Fibroblast of skin of left biceps (primary cell): ENCODE data around the gene EIF4A3.

Source experiments
- DNase-seq, 2 experiments: peaks; one replicate each; pipeline ENCODE4 v3.0.0-alpha.2; 2013; ENCODE audit warnings: low read depth in 2 of 2

Gene EIF4A3

DNA sequence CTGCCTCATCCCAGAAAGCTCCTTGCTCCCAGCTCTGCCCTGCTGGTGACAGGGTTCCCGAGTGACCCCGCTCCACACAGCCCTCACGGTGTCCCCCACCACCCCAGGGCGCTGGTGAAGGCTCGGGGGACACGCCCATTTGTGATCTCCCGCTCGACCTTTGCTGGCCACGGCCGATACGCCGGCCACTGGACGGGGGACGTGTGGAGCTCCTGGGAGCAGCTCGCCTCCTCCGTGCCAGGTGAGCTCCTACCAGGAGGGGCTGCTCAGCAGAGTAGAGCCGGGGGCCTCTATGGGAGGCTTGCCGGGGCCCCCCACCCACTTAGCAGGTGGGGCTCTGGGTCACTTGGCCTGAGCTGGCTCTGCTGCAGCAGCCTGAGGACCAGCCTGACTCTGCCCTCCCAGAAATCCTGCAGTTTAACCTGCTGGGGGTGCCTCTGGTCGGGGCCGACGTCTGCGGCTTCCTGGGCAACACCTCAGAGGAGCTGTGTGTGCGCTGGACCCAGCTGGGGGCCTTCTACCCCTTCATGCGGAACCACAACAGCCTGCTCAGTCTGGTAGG is 34.4 kb downstream of the EIF4A3 start:
- no peak for DNase-seq

DNA sequence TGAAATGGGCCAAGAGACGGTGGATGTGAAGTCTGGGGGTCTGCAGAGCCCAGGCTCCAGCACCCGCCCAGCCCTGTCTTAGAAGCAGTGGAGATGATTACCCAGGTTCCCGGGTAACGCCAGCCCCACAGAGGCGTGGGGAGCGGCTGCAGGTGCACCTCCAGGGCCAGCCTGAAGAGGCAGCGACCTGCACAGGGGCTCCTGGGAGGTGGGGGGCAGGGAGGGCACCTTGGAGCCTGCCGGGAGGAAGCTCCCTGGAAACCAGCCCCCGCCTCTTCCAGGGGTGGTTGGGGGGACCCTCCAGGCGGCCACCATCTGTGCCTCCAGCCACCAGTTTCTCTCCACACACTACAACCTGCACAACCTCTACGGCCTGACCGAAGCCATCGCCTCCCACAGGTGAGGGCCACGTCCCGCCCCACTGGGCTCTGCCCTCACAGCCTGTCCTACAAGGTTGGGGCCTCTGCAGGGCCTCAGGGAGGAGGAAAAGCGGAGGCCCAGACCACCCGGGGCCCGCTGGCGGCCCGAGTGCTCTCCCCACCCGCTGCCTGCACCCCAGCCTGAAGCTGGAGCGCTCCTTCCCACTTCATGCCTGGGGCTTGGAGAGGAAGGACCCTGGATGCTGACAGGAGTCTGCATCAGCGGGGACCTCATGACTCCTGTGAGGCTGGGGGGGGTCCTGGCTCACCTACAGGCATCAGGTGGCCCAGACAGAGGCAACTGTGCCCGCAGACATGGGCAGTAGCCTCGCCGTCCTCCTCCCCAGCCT is 35.0 kb downstream of the EIF4A3 start:
- DNase-seq = no peak

- DNase-seq = no peak
Observed at GRCh38 chr17:80110927-80111701, 35.8 kb downstream of the EIF4A3 start.

- no peak for DNase-seq
Observed at GRCh38 chr17:80110447-80110812, 36.5 kb downstream of the EIF4A3 start.

- DNase-seq = no peak
Observed at GRCh38 chr17:80109713-80110446, 37.0 kb downstream of the EIF4A3 start.

DNA sequence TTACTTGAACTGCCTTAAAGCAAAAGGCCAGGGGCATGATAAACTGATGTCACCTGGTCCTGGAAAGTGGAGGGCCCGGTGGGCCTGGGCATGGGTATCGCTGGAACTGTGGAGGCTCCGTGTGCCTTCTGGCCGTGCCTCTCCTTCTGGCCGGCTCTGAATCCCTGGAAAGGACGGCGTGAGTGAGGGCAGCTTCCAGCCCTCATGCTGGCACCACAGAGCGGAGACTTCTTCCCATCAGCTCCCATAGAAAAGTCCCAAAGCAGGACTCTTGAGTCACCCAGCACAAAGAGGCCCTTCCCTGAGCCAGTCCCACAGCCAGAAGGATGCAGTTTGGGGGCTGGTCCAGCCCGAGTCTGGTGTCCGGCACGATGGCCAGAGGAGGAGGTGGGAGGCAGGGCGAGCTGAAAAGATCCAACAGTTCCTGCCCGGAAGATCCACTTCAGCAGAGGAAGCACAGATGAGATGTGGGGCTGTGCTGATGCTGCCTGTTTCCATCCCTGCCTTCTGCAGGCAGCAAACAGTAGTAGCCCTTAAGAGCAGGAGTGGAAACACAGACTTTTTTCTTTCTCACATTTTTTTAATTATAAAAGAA is 37.8 kb downstream of the EIF4A3 start:
- DNase-seq = no peak

GRCh38 chr17:80108036-80108971 is 38.6 kb downstream of the EIF4A3 start:
- no peak for DNase-seq

DNA sequence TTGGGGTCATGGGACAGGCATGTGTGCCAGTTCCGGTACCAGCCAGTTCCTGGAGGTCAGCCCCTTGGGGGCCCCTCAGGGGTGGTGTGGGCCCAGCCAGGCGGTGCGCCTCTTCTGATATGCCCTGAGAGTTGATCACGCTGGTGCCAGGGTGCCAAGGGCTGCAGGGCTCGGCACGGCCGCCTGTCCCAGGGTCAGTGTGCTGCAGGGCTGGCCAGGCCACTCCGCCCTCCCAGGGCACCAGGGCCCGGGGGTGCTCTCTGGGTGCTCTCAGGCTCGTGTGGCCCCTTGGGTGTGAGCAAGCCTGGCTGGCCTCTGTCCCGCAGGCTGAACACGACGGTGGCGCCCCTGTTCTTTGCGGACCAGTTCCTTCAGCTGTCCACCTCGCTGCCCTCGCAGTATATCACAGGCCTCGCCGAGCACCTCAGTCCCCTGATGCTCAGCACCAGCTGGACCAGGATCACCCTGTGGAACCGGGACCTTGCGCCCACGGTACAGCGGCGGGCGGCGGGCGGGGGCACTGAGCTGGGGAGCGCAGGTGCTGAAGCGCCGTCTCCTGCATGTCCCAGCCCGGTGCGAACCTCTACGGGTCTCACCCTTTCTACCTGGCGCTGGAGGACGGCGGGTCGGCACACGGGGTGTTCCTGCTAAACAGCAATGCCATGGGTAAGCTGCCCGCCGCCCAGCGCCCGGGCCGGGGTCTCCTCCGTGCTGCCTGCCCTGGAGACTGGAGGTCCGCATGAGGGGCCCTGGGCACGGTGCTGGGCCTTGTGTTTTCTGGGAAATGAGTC is 39.5 kb downstream of the EIF4A3 start:
- DNase-seq = no peak

DNA sequence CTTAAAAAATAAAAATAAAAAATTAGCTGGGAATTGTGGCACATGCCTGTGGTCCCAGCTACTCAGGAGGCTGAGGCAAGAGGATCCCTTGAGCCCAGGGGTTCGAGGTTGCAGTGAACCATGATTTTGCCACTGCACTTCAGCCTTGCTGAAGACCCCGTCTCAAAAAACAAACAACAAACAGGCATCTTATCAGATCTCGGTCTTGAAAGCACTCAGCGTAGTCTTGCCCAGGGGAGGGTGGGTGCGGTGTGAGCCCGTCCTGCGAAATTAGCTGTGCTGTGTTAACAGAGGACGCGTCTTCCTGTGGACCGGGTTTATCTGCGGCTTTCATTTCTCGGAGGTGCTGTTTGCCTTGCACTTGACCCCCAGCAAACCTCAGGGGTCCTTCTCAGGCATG is 40.2 kb downstream of the EIF4A3 start:
- DNase-seq = no peak

- no peak for DNase-seq
Observed at GRCh38 chr17:80106176-80106575, 40.8 kb downstream of the EIF4A3 start.

DNA sequence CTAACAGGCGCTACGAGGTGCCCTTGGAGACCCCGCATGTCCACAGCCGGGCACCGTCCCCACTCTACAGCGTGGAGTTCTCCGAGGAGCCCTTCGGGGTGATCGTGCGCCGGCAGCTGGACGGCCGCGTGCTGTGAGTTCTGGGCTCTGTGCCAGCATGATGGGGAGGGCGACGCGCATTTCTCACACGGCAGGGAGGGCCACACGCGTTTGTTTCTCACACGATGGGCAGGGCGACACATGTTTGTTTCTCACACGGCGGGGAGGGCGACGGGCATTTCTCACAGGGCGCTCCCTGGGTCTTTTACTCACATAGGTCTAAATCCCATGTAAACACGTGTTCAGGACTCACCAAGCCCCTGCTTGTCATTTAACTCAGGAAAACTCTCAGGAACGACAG is 41.2 kb downstream of the EIF4A3 start:
- no peak for DNase-seq

GRCh38 chr17:80104956-80105375 is 42.0 kb downstream of the EIF4A3 start:
- no peak for DNase-seq

DNA sequence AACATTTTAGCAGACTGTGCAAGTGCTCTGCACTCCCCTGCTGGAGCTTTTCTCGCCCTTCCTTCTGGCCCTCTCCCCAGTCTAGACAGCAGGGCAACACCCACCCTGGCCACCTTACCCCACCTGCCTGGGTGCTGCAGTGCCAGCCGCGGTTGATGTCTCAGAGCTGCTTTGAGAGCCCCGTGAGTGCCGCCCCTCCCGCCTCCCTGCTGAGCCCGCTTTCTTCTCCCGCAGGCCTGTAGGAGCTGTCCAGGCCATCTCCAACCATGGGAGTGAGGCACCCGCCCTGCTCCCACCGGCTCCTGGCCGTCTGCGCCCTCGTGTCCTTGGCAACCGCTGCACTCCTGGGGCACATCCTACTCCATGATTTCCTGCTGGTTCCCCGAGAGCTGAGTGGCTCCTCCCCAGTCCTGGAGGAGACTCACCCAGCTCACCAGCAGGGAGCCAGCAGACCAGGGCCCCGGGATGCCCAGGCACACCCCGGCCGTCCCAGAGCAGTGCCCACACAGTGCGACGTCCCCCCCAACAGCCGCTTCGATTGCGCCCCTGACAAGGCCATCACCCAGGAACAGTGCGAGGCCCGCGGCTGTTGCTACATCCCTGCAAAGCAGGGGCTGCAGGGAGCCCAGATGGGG is 42.5 kb downstream of the EIF4A3 start:
- no peak for DNase-seq

DNA sequence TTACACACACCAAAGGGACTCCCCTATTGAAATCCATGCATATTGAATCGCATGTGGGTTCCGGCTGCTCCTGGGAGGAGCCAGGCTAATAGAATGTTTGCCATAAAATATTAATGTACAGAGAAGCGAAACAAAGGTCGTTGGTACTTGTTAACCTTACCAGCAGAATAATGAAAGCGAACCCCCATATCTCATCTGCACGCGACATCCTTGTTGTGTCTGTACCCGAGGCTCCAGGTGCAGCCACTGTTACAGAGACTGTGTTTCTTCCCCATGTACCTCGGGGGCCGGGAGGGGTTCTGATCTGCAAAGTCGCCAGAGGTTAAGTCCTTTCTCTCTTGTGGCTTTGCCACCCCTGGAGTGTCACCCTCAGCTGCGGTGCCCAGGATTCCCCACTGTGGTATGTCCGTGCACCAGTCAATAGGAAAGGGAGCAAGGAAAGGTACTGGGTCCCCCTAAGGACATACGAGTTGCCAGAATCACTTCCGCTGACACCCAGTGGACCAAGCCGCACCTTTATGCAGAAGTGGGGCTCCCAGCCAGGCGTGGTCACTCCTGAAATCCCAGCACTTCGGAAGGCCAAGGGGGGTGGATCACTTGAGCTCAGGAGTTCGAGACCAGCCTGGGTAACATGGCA is 43.4 kb downstream of the EIF4A3 start:
- DNase-seq = no peak

DNA sequence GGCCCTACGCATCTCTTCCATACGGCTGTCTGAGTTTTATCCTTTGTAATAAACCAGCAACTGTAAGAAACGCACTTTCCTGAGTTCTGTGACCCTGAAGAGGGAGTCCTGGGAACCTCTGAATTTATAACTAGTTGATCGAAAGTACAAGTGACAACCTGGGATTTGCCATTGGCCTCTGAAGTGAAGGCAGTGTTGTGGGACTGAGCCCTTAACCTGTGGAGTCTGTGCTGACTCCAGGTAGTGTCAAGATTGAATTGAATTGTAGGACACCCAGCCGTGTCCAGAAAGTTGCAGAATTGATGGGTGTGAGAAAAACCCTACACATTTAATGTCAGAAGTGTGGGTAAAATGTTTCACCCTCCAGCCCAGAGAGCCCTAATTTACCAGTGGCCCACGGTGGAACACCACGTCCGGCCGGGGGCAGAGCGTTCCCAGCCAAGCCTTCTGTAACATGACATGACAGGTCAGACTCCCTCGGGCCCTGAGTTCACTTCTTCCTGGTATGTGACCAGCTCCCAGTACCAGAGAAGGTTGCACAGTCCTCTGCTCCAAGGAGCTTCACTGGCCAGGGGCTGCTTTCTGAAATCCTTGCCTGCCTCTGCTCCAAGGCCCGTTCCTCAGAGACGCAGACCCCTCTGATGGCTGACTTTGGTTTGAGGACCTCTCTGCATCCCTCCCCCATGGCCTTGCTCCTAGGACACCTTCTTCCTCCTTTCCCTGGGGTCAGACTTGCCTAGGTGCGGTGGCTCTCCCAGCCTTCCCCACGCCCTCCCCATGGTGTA is 44.1 kb downstream of the EIF4A3 start:
- no peak for DNase-seq

DNA sequence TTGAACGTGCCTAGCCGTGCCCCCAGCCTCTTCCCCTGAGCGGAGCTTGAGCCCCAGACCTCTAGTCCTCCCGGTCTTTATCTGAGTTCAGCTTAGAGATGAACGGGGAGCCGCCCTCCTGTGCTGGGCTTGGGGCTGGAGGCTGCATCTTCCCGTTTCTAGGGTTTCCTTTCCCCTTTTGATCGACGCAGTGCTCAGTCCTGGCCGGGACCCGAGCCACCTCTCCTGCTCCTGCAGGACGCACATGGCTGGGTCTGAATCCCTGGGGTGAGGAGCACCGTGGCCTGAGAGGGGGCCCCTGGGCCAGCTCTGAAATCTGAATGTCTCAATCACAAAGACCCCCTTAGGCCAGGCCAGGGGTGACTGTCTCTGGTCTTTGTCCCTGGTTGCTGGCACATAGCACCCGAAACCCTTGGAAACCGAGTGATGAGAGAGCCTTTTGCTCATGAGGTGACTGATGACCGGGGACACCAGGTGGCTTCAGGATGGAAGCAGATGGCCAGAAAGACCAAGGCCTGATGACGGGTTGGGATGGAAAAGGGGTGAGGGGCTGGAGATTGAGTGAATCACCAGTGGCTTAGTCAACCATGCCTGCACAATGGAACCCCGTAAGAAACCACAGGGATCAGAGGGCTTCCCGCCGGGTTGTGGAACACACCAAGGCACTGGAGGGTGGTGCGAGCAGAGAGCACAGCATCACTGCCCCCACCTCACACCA is 44.8 kb downstream of the EIF4A3 start:
- no peak for DNase-seq
